GM23338 (cell line): ENCODE results near the gene SLC26A1. TPM values are rescaled to one million over a fixed set of nuclear protein-coding genes. Genes with fewer than 3 reads are reported as not detected.

Experiments used
- ATAC-seq: fragments of 200-7000 bp; cut with Tn5 transposase; 3 replicates; pipeline ENCODE4 v1.9.1; 2020
- DNase-seq: peaks from one replicate; pipeline ENCODE4 v3.0.0-alpha.2; 2015; ENCODE audit warnings: low spot score
- H2AFZ ChIP-seq: fragments of 200-600 bp; sonication (generic); 2 replicates; pipeline ENCODE4 v1.8.0; 2016; ENCODE audit warnings: antibody characterized with exemption, mild to moderate bottlenecking, moderate library complexity
- H3F3A ChIP-seq: fragments of 200-600 bp; sonication (generic); replicated peaks from 2 replicates; pipeline ENCODE4 v1.8.0; 2017; ENCODE audit warnings: antibody characterized with exemption, mixed run types, low read depth
- H3K27ac ChIP-seq: fragments of 200-600 bp; sonication (generic); 2 replicates; pipeline ENCODE4 v1.6.1; 2016; ENCODE audit warnings: low read depth
- H3K27me3 ChIP-seq: fragments of 200-600 bp; sonication (generic); 2 replicates; pipeline ENCODE4 v1.8.0; 2016; ENCODE audit warnings: mild to moderate bottlenecking, mixed run types, moderate library complexity; ENCODE audit not compliant: insufficient read depth
- H3K36me3 ChIP-seq: fragments of 200-600 bp; sonication (generic); 2 replicates; pipeline ENCODE4 v1.8.0; 2016; ENCODE audit warnings: mild to moderate bottlenecking; ENCODE audit not compliant: insufficient read depth
- H3K4me1 ChIP-seq: fragments of 200-600 bp; sonication (generic); 2 replicates; pipeline ENCODE4 v1.8.0; 2016; ENCODE audit warnings: mild to moderate bottlenecking, moderate library complexity; ENCODE audit not compliant: insufficient read depth
- H3K4me2 ChIP-seq: fragments of 200-600 bp; sonication (generic); 2 replicates; pipeline ENCODE4 v1.7.1; 2017; ENCODE audit warnings: mixed run types
- H3K4me3 ChIP-seq: fragments of 200-600 bp; sonication (generic); 2 replicates; pipeline ENCODE4 v1.6.1; 2016; ENCODE audit warnings: mixed run types
- H3K79me2 ChIP-seq: fragments of 200-600 bp; sonication (generic); replicated peaks from 2 replicates; pipeline ENCODE4 v1.8.0; 2017; ENCODE audit warnings: mild to moderate bottlenecking; ENCODE audit not compliant: insufficient read depth
- H3K9me2 ChIP-seq: fragments of 200-600 bp; sonication (generic); 2 replicates; pipeline ENCODE4 v1.8.0; 2017; ENCODE audit not compliant: insufficient read depth
- H4K20me1 ChIP-seq: fragments of 200-600 bp; sonication (generic); replicated peaks from 2 replicates; pipeline ENCODE4 v1.8.0; 2017; ENCODE audit warnings: mild to moderate bottlenecking; ENCODE audit not compliant: insufficient read depth
- H3K27ac Mint-ChIP-seq: 2 replicates; pipeline ENCODE4 v1.8.0; 2020; ENCODE audit warnings: inconsistent platforms, mild to moderate bottlenecking, moderate library complexity, mixed read lengths
- H3K27me3 Mint-ChIP-seq: 3 replicates; pipeline ENCODE4 v1.8.0; 2022; ENCODE audit warnings: low read depth, mild to moderate bottlenecking, moderate library complexity, mixed read lengths, inconsistent platforms; ENCODE audit not compliant: insufficient read depth, poor library complexity
- H3K36me3 Mint-ChIP-seq: 3 replicates; pipeline ENCODE4 v1.8.0; 2021; ENCODE audit warnings: low read depth, mild to moderate bottlenecking, inconsistent platforms, moderate library complexity, mixed read lengths
- H3K4me1 Mint-ChIP-seq: 3 replicates; pipeline ENCODE4 v1.8.0; 2020; ENCODE audit warnings: mild to moderate bottlenecking, inconsistent platforms, mixed read lengths
- H3K4me3 Mint-ChIP-seq: 3 replicates; pipeline ENCODE4 v1.8.0; 2021; ENCODE audit warnings: moderate library complexity, mild to moderate bottlenecking, inconsistent platforms, mixed read lengths
- H3K9me3 Mint-ChIP-seq: 3 replicates; pipeline ENCODE4 v1.8.0; 2020; ENCODE audit warnings: moderate library complexity, mild to moderate bottlenecking, inconsistent platforms, mixed read lengths
- CREB1 ChIP-seq: fragments of 250-450 bp; sonication (Bioruptor Pico); IDR thresholded peaks from 2 replicates; pipeline ENCODE4 v1.5.0; 2020; ENCODE audit warnings: low read depth, mild to moderate bottlenecking, moderate library complexity
- CTCF ChIP-seq, 2 experiments: fragments of 200-600 bp in 1 of 2; sonication (generic) in 1 of 2; conservative IDR thresholded peaks; 2 replicates each; pipeline versions ENCODE4 v1.5.1 to v1.6.1; 2016 to 2017; ENCODE audit warnings: antibody characterized with exemption in 2 of 2, low read depth in 2 of 2, mild to moderate bottlenecking in 2 of 2, moderate library complexity in 1 of 2
- ETS1 ChIP-seq: IDR thresholded peaks from 2 replicates; pipeline ENCODE4 v1.6.1; 2016; ENCODE audit warnings: antibody characterized with exemption
- EZH2 ChIP-seq: fragments of 200-600 bp; sonication (generic); IDR thresholded peaks from one replicate; pipeline ENCODE4 v1.8.0; 2017; ENCODE audit warnings: antibody characterized with exemption, mild to moderate bottlenecking, low read depth; ENCODE audit not compliant: unreplicated experiment
- EZH2phosphoT487 ChIP-seq: fragments of 200-600 bp; sonication (generic); IDR thresholded peaks from one replicate; pipeline ENCODE4 v1.8.1; 2018; ENCODE audit warnings: antibody characterized with exemption; ENCODE audit not compliant: unreplicated experiment
- JUNB ChIP-seq: IDR thresholded peaks from one replicate; pipeline ENCODE4 v1.6.1; 2016; ENCODE audit warnings: antibody characterized with exemption; ENCODE audit not compliant: unreplicated experiment
- NANOG ChIP-seq: IDR thresholded peaks from 2 replicates; pipeline ENCODE4 v1.6.1; 2016; ENCODE audit warnings: antibody characterized with exemption, borderline replicate concordance
- POLR2AphosphoS5 ChIP-seq: IDR thresholded peaks from 2 replicates; pipeline ENCODE4 v1.6.1; 2016; ENCODE audit warnings: antibody characterized with exemption, low read depth
- REST ChIP-seq: IDR thresholded peaks from one replicate; pipeline ENCODE4 v1.6.1; 2018; ENCODE audit warnings: antibody characterized with exemption; ENCODE audit not compliant: unreplicated experiment
- STAT1 ChIP-seq: IDR thresholded peaks from one replicate; pipeline ENCODE4 v1.6.1; 2016; ENCODE audit warnings: antibody characterized with exemption; ENCODE audit not compliant: unreplicated experiment
- ZNF114 ChIP-seq: fragments of 250-450 bp; sonication (Bioruptor Pico); IDR thresholded peaks from 2 replicates; pipeline ENCODE4 v1.5.0; 2020; ENCODE audit warnings: mild to moderate bottlenecking, moderate library complexity
- ZNF331 ChIP-seq: fragments of 250-450 bp; sonication (Bioruptor Pico); IDR thresholded peaks from 2 replicates; pipeline ENCODE4 v1.5.0; 2020; ENCODE audit warnings: low read depth, mild to moderate bottlenecking, moderate library complexity
- ZNF462 ChIP-seq: fragments of 250-450 bp; sonication (Bioruptor Pico); IDR thresholded peaks from 2 replicates; pipeline ENCODE4 v1.5.0; 2020; ENCODE audit warnings: mild to moderate bottlenecking, moderate library complexity
- polyA plus RNA-seq: library from polyadenylated mRNA; unstranded; fragments of >200 nt; fragmentation: Nextera tagmentation; extraction: Ambion mirVana; gene quantifications from 2 replicates; pipeline ENCODE4 v1.2.1, GENCODE V29; 2016
- total RNA-seq: library from RNA; depleted of rRNA; stranded (reverse); fragments of >200 nt; shearing (Covaris generic); gene quantifications from 2 replicates; pipeline ENCODE4 v1.2.3, GENCODE V29; 2014

The SLC26A1 gene
- total and polyA plus RNA-seq, 2 experiments from 2014 or later = 0.10 to 0.27 TPM

- no peak overlapping the region for H3K4me3 ChIP-seq
- no peak for ATAC-seq
- no peaks in the 10 kb centered on the region for H3K79me2 ChIP-seq
- H3K27me3 Mint-ChIP-seq = peaks cover 17% of the 10 kb centered on the region
- no peak overlapping the region for H3K27ac ChIP-seq
- H3K9me3 Mint-ChIP-seq = no peaks in the 10 kb centered on the region
- H3K36me3 Mint-ChIP-seq = no peaks in the 10 kb centered on the region
- H3K4me3 Mint-ChIP-seq = no peak overlapping the region
- H3K4me1 Mint-ChIP-seq = no peaks in the 10 kb centered on the region
- TF ChIP-seq ZNF462 (CRISPR knock-in tag) = no peak
- TF ChIP-seq POLR2AphosphoS5 = no peak
- no peak for TF ChIP-seq JUNB
- TF ChIP-seq CTCF (conservative IDR thresholded peaks at IDR 0.05; ENCODE audit: low read depth in 2 of 2) = no peak
- no peak for TF ChIP-seq ETS1
- TF ChIP-seq CREB1 (CRISPR knock-in tag) = no peak
- no peak for TF ChIP-seq REST
- TF ChIP-seq EZH2phosphoT487 = no peak
- TF ChIP-seq ZNF114 = no peak
- TF ChIP-seq EZH2 = no peak
- no peak for TF ChIP-seq NANOG
- no peak for TF ChIP-seq ZNF331 (CRISPR knock-in tag)
- no peak for TF ChIP-seq STAT1
- no peaks in the 10 kb centered on the region for H3K9me2 ChIP-seq
- H3K4me2 ChIP-seq = no peak overlapping the region
- H3K27ac Mint-ChIP-seq = no peak overlapping the region
- H3F3A ChIP-seq = 0 out of 2 replicates have a peak, but pooled peaks cover 2% of the 10 kb centered on the region
- no peaks in the 10 kb centered on the region for H3K36me3 ChIP-seq
- H4K20me1 ChIP-seq = no peaks in the 10 kb centered on the region
- H3K4me1 ChIP-seq = no peaks in the 10 kb centered on the region
- no peak for DNase-seq
- H2AFZ ChIP-seq = no peak overlapping the region
- H3K27me3 ChIP-seq = peaks cover 12% of the 10 kb centered on the region
These were observed 1.5 kb downstream of the SLC26A1 start for GRCh38 chr4:991451-992296.
